ENCODE measurements around the gene ANKFN1.

Gene ANKFN1

GRCh38 chr17:56521414-56522141, 368.3 kb downstream of the ANKFN1 start:
- no peak for DNase-seq

GRCh38 chr17:56523042-56523441, 369.8 kb downstream of the ANKFN1 start:
- no peak for DNase-seq

GRCh38 chr17:56528696-56529095, 375.4 kb downstream of the ANKFN1 start:
- DNase-seq, result no peak

- no peak for DNase-seq
Observed at GRCh38 chr17:56532926-56533325, 379.7 kb downstream of the ANKFN1 start.

GRCh38 chr17:56536766-56537165, 383.5 kb downstream of the ANKFN1 start:
- no peak for DNase-seq

GRCh38 chr17:56540836-56541235, 387.6 kb downstream of the ANKFN1 start:
- DNase-seq, result no peak

GRCh38 chr17:56543280-56543679, 390.0 kb downstream of the ANKFN1 start:
- no peak for DNase-seq

- no peak for DNase-seq
Observed at GRCh38 chr17:56545106-56545505, 391.8 kb downstream of the ANKFN1 start.

- DNase-seq, result no peak
Observed at GRCh38 chr17:56545930-56546329, 392.7 kb downstream of the ANKFN1 start.

- no peak for DNase-seq
Observed at GRCh38 chr17:56548661-56549060, 395.4 kb downstream of the ANKFN1 start.

GRCh38 chr17:56549501-56549900, 396.2 kb downstream of the ANKFN1 start:
- DNase-seq, result no peak

GRCh38 chr17:56557682-56558081, 404.4 kb downstream of the ANKFN1 start:
- no peak for DNase-seq

- DNase-seq, result no peak
Observed at GRCh38 chr17:56558088-56558487, 404.8 kb downstream of the ANKFN1 start.

Data from NCI-H1048 (cell line).